OCI-LY1 (cell line): Measurements from ENCODE around the gene STEAP1B.

ENCODE experiments used
- EZH2 ChIP-seq: fragments of 200-600 bp; sonication (generic), shearing (Covaris generic); IDR thresholded peaks from 2 replicates; pipeline ENCODE4 v1.8.0; 2017; ENCODE audit warnings: borderline replicate concordance, mixed run types, mild to moderate bottlenecking, antibody characterized with exemption, low read length, moderate library complexity, mixed read lengths
- TF ChIP-seq, protein P1 (sequence below): fragments of 200-600 bp; sonication (generic), shearing (Covaris generic); IDR thresholded peaks from 2 replicates; pipeline ENCODE4 v1.5.1; 2017; ENCODE audit warnings: mild to moderate bottlenecking, antibody characterized with exemption, low read length, moderate library complexity, mixed read lengths

DNA sequence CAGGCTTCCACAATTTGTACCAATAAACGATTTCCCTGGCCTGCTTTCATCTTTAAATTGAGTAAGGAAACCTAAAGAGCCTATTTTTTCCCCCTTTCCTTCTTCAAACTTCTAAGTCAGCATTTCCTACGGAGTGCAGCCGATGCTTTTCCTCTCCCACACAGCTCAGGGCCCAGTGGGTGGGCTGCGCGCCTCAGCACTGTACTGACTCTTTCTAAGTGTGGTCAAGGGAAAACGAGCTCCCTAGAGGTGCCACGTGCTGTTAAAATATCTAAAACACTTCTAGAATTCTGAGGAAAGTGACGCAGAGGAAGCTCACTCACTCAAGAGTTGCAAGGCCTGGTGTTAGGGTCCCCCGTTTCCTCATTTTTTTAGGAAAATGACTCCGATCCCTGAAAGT lies 29.0 kb downstream of the STEAP1B start:
- TF ChIP-seq EZH2, result no peak
- TF ChIP-seq, protein P1, sequence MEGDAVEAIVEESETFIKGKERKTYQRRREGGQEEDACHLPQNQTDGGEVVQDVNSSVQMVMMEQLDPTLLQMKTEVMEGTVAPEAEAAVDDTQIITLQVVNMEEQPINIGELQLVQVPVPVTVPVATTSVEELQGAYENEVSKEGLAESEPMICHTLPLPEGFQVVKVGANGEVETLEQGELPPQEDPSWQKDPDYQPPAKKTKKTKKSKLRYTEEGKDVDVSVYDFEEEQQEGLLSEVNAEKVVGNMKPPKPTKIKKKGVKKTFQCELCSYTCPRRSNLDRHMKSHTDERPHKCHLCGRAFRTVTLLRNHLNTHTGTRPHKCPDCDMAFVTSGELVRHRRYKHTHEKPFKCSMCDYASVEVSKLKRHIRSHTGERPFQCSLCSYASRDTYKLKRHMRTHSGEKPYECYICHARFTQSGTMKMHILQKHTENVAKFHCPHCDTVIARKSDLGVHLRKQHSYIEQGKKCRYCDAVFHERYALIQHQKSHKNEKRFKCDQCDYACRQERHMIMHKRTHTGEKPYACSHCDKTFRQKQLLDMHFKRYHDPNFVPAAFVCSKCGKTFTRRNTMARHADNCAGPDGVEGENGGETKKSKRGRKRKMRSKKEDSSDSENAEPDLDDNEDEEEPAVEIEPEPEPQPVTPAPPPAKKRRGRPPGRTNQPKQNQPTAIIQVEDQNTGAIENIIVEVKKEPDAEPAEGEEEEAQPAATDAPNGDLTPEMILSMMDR, result no peak
